GM18868 (cell line): ENCODE data around the gene STX7.

Experiments
- ATAC-seq: cut with Tn5 transposase; IDR thresholded peaks from one replicate; pipeline ENCODE4 v1.9.1; 2021; ENCODE audit warnings: mild to moderate bottlenecking, moderate library complexity; ENCODE audit not compliant: unreplicated experiment

STX7 gene

GRCh38 chr6:132478674-132479073, 34.2 kb downstream of the STX7 start:
- no peak for ATAC-seq

- ATAC-seq, result no peak
Measured at GRCh38 chr6:132478266-132478665, 34.6 kb downstream of the STX7 start.

DNA sequence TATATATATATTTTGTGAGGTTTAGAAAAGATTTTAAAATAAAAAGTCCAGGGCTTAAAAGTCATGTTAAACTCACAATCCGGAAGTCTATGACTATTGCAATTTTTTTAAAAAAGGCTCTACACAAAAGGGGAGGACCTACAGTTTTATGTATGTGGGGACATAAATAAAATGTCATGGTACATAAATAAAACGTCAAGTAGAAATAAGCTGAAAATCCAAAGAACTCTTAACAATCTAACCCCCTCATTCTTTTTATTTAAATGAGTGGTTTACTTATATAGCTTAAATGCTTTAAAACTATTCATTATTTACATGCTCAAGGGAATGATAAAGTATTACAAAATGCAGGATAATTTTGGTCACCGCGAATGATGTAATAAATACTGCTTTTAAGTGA, 36.2 kb downstream of the STX7 start:
- no peak for ATAC-seq

DNA sequence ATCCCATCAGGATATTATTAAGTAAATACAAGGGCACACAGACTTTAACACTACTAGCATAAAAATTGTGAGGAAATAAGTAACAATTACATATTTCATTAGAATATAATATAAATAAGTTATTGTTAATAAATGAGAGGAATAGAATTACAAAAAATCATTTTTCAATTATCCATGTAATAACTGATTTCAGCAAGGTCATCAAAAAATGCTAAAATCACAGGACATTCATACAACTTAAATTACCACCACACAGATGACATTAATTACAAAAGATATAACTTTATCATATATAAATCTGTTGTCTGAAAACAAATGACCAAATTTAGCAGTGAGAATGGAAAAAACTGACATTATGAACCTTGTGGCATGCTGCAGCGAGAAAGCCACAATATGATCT, 37.0 kb downstream of the STX7 start:
- no peak for ATAC-seq

DNA sequence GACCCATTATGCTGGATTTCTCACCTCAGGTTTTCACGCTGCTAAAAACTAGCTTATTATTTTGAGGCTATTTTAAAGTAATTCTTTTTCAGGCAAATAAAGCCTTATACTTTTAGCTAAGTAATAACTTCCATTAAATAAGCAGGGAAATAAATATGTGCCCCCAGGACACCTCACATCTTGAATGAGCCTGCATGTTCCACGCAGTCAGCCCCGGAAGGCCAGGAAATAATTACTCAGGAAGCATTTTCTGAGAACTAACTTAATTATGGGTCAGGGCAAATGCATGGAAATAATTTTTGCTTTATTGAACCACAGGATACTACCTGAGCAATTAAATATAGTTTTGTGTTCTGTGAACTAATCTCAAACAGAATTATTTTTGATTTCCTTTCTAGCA, 41.1 kb downstream of the STX7 start:
- ATAC-seq, result no peak

- no peak for ATAC-seq
Measured at GRCh38 chr6:132466952-132467351, 46.0 kb downstream of the STX7 start.

DNA sequence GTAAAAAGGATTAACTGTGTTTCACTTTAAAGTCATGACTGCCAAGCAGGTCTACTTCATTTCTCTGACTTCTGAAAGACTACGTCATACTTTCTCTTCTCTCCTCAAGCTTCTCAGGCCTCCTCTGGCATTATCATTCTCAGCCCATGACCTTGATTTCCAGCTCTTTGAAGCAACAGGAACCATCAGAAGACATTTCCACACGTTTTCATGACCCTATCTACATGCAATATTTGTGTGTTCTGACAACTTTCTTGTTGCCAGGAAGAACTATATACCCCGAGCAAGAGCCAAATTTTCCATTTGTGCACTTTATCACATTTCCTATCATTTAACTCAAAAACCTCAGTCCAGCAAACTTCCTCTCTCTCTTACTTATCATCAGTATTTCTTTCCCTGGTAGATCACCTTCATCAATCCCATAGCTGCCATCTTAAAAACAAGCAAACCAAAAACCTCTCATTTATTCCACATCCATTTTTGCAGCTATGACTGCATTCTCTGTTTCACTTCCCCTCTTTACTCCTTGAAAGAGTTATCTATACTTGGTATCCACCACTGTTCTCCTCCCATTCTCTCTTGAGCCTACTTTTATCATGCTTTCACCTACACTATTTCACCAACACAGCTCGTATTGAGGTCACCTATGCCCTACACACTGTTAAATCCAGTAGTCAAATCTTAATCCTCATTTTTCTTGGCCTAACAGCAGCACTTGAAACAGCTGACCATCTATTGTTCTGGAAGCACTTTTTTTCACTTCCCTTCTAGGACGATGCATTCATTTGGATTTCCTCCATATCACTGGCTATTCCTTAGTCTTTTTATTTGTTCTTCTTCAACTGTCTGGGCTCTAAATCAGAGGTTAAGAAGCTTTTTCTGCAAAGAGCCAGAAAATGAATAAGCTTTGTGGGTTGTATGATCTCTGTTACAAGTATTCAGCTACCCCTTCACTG, 47.1 kb downstream of the STX7 start:
- ATAC-seq, result peak; percentile 93

DNA sequence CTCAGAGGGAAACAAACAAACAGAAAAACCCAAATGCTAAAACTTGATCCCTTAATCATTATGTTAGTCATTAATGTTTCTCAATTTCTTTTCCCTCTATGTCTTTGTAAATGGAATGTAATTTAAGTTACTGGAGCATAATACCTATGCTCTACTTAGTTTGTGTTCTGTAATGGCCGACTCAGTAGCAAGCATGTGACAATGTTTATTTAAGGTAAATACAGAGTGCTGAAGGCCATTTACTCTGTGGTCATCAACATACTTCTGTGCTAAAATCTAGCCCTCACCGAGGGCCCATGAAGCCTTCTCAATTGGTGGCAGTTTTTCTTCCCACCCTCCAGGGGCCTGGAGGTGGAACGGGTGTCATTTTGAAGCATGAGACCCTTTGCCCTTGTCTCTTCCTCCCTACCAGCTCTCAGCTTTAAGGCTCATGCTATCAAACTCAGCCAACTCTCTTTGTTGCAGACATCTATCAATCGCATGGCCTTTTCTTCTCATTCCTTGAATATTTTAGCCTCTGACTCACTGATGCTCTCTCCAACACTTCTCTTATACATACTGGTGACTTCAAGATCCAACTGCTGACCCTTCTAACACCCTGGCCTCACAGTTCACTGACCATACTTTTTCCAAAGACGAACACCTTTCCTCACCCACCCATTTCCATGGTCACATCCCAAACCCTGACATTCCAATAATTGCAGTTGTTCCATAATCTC, 48.2 kb downstream of the STX7 start:
- ATAC-seq, result no peak

GRCh38 chr6:132461958-132462357, 51.0 kb downstream of the STX7 start:
- no peak for ATAC-seq

GRCh38 chr6:132459605-132459952, 53.3 kb downstream of the STX7 start:
- ATAC-seq, result no peak

- no peak for ATAC-seq
Measured at GRCh38 chr6:132458887-132459604, 53.9 kb downstream of the STX7 start.

GRCh38 chr6:132456700-132457143, 56.2 kb downstream of the STX7 start:
- peak; percentile 95 for ATAC-seq

DNA sequence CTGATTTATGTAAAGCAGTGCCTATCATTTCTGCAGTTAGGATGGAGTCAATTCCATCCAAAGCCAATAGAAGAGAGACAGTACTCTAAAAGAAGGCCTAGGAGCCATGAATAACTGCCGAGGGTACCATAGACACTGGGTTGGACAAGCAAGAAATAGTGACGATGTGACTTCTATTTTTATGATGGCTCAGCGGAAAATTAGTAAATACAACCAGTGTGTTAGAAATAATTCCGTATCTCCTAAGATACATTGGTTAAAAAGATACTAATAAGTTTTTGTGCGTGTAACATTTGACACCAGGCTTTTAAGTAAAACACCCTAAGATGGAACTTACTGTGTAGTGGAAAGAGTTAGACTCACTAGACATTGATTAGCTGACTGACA, 66.1 kb downstream of the STX7 start:
- no peak for ATAC-seq

DNA sequence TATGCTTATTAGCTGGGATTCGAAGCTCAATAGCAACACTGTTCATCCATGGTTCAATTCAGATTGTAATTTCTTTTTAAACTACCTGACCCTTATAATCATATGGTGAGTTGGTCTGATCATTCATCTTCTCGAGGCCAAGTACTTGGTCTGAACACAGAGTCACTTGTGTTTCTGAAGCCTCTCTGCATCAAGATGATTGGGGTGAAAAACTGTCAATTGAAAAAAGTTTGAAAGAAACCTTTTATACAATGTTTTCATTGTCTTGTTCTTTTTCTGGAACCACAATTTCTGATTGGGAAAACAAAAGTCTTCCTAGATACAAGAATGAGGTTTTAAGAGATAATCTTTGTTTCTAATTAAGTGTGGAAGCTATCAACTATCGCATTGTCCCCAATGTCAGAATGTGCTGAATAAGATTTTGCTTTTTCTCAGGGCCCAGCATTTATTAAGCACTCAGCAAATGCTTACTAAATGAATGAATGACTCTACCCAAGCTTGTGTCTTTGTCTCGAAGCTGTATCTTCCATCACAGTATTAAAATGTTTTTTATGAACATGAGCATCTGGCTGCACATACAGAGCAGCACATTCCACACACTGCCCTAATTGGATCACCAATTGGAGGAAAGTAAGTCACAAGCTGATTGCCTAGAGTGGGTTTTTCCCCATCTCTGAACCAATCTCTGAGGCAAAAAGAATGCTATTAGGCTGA, 66.6 kb downstream of the STX7 start:
- ATAC-seq, result no peak

GRCh38 chr6:132445201-132445951, 67.5 kb downstream of the STX7 start:
- ATAC-seq, result no peak

DNA sequence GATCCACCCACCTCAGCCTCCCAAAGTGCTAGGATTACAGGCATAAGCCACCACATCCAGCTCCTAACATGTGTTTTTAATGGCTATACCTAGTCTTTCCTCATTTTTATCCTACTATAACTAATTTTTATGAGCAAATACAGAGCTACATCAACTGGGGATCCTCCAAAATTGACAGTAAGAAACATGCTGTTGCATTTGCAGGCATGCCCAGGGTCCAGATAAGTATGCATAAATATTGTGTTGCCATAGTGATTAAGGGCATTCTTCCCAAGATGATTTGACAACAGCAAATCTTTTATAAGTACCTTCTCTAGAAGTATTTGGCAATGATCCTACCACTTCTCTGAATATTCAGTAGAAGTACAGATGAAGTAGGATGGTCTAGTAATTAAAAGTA, 69.7 kb downstream of the STX7 start:
- no peak for ATAC-seq

DNA sequence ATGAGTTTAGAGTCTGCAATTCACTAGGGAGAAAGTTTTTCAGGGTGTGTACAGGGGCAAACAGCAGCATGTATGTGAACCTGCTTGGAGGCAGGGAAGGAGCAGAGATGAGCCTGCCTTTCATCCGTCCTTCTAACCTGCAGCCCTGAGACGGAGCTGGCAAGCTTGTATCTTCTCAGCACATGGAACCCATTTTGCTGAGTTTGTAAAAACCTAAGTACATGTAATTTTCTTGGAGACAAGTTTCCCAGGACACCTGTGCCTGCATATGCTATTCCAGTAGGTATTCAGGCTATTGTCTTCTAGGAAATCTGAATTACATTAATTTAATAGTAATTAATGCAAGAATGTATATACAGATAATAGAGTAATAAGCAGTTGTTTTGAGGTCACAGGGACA, 82.8 kb downstream of the STX7 start:
- ATAC-seq, result no peak

DNA sequence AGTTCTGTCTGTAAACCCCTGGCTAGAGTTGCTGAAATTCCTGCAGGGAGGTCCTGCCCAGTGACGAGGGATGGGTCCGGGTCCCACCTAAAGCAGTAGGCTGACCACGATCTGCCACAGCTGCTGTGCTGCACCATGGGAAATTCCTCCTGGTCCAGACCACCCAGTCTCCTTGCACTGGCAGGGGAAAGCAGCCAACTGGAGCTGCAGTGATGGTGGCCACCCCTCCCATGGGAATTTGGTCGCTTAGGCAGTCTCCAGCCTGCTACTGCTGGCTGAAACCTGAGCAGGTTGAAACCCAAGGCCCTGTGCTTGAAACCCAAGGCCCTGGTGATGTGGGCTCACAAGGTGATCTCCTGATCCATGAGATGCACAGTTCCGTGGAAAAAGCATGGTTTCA, 87.7 kb downstream of the STX7 start:
- no peak for ATAC-seq

DNA sequence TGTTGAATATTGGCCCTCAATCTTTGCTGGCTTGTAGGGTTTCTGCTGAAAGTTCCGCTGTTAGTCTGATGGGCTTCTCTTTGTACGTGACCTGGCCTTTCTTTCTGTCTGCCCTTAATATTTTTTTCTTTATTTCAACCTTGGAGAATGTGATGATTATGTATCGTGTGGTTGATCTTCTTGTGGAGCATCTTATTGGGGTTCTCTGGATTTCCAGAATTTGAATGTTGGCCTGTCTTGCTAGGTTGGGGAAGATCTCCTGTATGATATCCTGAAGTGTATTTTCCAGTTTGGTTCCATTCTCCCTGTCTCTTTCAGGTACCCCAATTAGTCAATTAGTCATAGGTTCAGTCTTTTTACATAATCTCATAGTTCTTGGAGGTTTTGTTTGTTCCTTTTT, 89.1 kb downstream of the STX7 start:
- ATAC-seq, result no peak

DNA sequence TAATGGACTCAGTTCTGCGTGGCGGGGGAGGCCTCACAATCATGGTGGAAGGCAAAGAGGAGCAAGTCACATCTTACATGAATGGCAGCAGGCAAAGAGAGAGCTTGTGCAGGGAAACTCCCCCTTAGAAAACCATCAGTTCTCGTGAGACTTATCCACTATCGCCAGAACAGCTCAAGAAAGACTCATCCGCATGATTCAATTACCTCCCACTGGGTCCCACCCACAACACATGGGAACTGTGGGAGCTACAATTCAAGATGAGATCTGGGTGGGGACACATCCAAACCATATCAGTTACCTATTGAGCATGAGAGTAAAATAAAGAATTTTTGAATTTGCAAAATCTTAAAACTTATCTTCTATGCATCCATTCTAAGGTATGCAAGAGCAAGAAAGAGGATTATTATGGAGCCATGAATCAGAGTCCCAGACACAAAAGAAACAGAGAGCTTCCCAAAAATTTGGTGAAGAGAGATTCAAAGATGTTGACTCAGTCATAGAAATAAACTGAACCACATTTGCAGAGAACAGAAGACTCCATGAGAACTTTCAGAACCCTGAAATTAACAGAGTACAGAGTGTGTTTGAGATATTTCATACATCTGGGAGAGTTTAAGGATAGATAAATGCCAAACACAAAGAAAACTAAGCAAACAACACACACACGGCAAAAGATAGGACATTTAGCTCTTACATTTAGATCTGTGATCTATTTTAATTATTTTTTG, 94.5 kb downstream of the STX7 start:
- no peak for ATAC-seq
